Measurements from ENCODE around the gene KCNJ16.

KCNJ16 gene

GRCh38 chr17:70134777-70135176, 59.8 kb downstream of the KCNJ16 start:
- H3K27ac ChIP-seq = no peak overlapping the region

GRCh38 chr17:70136131-70136530, 61.1 kb downstream of the KCNJ16 start:
- no peak overlapping the region for H3K27ac ChIP-seq
- TF ChIP-seq, protein P1, sequence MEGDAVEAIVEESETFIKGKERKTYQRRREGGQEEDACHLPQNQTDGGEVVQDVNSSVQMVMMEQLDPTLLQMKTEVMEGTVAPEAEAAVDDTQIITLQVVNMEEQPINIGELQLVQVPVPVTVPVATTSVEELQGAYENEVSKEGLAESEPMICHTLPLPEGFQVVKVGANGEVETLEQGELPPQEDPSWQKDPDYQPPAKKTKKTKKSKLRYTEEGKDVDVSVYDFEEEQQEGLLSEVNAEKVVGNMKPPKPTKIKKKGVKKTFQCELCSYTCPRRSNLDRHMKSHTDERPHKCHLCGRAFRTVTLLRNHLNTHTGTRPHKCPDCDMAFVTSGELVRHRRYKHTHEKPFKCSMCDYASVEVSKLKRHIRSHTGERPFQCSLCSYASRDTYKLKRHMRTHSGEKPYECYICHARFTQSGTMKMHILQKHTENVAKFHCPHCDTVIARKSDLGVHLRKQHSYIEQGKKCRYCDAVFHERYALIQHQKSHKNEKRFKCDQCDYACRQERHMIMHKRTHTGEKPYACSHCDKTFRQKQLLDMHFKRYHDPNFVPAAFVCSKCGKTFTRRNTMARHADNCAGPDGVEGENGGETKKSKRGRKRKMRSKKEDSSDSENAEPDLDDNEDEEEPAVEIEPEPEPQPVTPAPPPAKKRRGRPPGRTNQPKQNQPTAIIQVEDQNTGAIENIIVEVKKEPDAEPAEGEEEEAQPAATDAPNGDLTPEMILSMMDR (IDR thresholded peaks at IDR 0.05) = no peak
- TF ChIP-seq ZFX (IDR thresholded peaks at IDR 0.05; ENCODE audit: borderline replicate concordance) = no peak

More at GRCh38 chr17:70134777-70135176, 59.8 kb downstream of the KCNJ16 start:
- TF ChIP-seq, protein P1 (IDR thresholded peaks at IDR 0.05) = no peak
- TF ChIP-seq ZFX (IDR thresholded peaks at IDR 0.05; ENCODE audit: borderline replicate concordance) = no peak

- TF ChIP-seq, protein P1 (IDR thresholded peaks at IDR 0.05) = no peak
- TF ChIP-seq ZFX (IDR thresholded peaks at IDR 0.05; ENCODE audit: borderline replicate concordance) = no peak
- no peak overlapping the region for H3K27ac ChIP-seq
These were observed 62.6 kb downstream of the KCNJ16 start for GRCh38 chr17:70137451-70138230.

GRCh38 chr17:70138291-70138865, 63.4 kb downstream of the KCNJ16 start:
- TF ChIP-seq ZFX (IDR thresholded peaks at IDR 0.05; ENCODE audit: borderline replicate concordance) = no peak
- TF ChIP-seq, protein P1 (IDR thresholded peaks at IDR 0.05) = no peak
- H3K27ac ChIP-seq = no peak overlapping the region

- TF ChIP-seq, protein P1 (IDR thresholded peaks at IDR 0.05) = no peak
- TF ChIP-seq ZFX (IDR thresholded peaks at IDR 0.05; ENCODE audit: borderline replicate concordance) = no peak
- H3K27ac ChIP-seq = no peak overlapping the region
These were observed 64.5 kb downstream of the KCNJ16 start for GRCh38 chr17:70139449-70139993.

GRCh38 chr17:70144260-70144846, 69.3 kb downstream of the KCNJ16 start:
- H3K27ac ChIP-seq = no peak overlapping the region
- TF ChIP-seq, protein P1 (IDR thresholded peaks at IDR 0.05) = peak; percentile 82
- TF ChIP-seq ZFX (IDR thresholded peaks at IDR 0.05; ENCODE audit: borderline replicate concordance) = no peak

Data from 22Rv1 (cell line).